Hepatocyte (in vitro differentiated cells): ENCODE data around the gene INTU. TPM values are rescaled to one million over a fixed set of nuclear protein-coding genes. Genes with fewer than 3 reads are reported as not detected.

ENCODE experiments used
- DNase-seq: peaks from one replicate; pipeline ENCODE4 v3.0.0-alpha.2; 2016; ENCODE audit warnings: low spot score
- H2AFZ ChIP-seq: fragments of 200-600 bp; sonication (generic); 2 replicates; pipeline ENCODE4 v1.6.0; 2016; ENCODE audit warnings: antibody characterized with exemption, mild to moderate bottlenecking
- H3K27ac ChIP-seq: fragments of 200-600 bp; sonication (generic); 2 replicates; pipeline ENCODE4 v1.5.1; 2016; ENCODE audit warnings: mild to moderate bottlenecking
- H3K27me3 ChIP-seq: fragments of 200-600 bp; sonication (generic); 2 replicates; pipeline ENCODE4 v1.6.1; 2016
- H3K36me3 ChIP-seq: fragments of 200-600 bp; sonication (generic); replicated peaks from 2 replicates; pipeline ENCODE4 v1.5.1; 2016; ENCODE audit warnings: low read depth; ENCODE audit not compliant: insufficient read depth
- H3K4me1 ChIP-seq: fragments of 200-600 bp; sonication (generic); 2 replicates; pipeline ENCODE4 v1.5.1; 2016; ENCODE audit warnings: mild to moderate bottlenecking, moderate library complexity; ENCODE audit not compliant: insufficient read depth
- H3K4me2 ChIP-seq: fragments of 200-600 bp; sonication (generic); 2 replicates; pipeline ENCODE4 v1.6.0; 2016
- H3K4me3 ChIP-seq: fragments of 200-600 bp; sonication (generic); 2 replicates; pipeline ENCODE4 v1.5.1; 2016; ENCODE audit warnings: mild to moderate bottlenecking
- H3K79me2 ChIP-seq: fragments of 200-600 bp; sonication (generic); 2 replicates; pipeline ENCODE4 v1.6.0; 2017; ENCODE audit warnings: mild to moderate bottlenecking
- H3K9me2 ChIP-seq: fragments of 200-600 bp; sonication (generic); replicated peaks from 2 replicates; pipeline ENCODE4 v1.6.0; 2017; ENCODE audit warnings: mild to moderate bottlenecking; ENCODE audit not compliant: insufficient read depth
- H3K9me3 ChIP-seq: fragments of 200-600 bp; sonication (generic); 2 replicates; pipeline ENCODE4 v1.5.1; 2016; ENCODE audit warnings: low read depth, mild to moderate bottlenecking
- H4K20me1 ChIP-seq: fragments of 200-600 bp; sonication (generic); 2 replicates; pipeline ENCODE4 v1.6.0; 2016; ENCODE audit warnings: mild to moderate bottlenecking; ENCODE audit not compliant: insufficient read depth, poor library complexity, severe bottlenecking
- EZH2 ChIP-seq: fragments of 200-600 bp; sonication (generic); IDR thresholded peaks from 2 replicates; pipeline ENCODE4 v1.6.1; 2016; ENCODE audit warnings: antibody characterized with exemption, mild to moderate bottlenecking, borderline replicate concordance
- EZH2phosphoT487 ChIP-seq: fragments of 200-600 bp; sonication (generic); IDR thresholded peaks from one replicate; pipeline ENCODE4 v1.6.1; 2018; ENCODE audit warnings: antibody characterized with exemption, mild to moderate bottlenecking, low read depth, moderate library complexity; ENCODE audit not compliant: unreplicated experiment, severe bottlenecking
- WGBS: methylation state at CpG from one replicate; pipeline ENCODE4 v1.1.6; 2016; ENCODE audit warnings: low lambda C conversion rate; ENCODE audit errors: missing lambda C conversion rate; 5-methylcytosine and 5-hydroxymethylcytosine counted together
- polyA plus RNA-seq: library from polyadenylated mRNA; unstranded; fragments of >200 nt; fragmentation: Nextera tagmentation; extraction: Ambion mirVana; gene quantifications from 2 replicates; pipeline ENCODE4 v1.2.1, GENCODE V29; 2016
- total RNA-seq: library from RNA; depleted of rRNA; stranded (reverse); fragments of >200 nt; gene quantifications from 2 replicates; pipeline ENCODE4 v1.2.3, GENCODE V29; 2014
- TF ChIP-seq, protein P1 (sequence below): fragments of 200-600 bp; sonication (generic); IDR thresholded peaks from 2 replicates; pipeline ENCODE4 v1.5.1; 2016; ENCODE audit warnings: antibody characterized with exemption, mild to moderate bottlenecking; ENCODE audit not compliant: poor library complexity

INTU gene
- total and polyA plus RNA-seq, 2 experiments from 2014 or later, result 2.3 to 9.2 TPM

DNA sequence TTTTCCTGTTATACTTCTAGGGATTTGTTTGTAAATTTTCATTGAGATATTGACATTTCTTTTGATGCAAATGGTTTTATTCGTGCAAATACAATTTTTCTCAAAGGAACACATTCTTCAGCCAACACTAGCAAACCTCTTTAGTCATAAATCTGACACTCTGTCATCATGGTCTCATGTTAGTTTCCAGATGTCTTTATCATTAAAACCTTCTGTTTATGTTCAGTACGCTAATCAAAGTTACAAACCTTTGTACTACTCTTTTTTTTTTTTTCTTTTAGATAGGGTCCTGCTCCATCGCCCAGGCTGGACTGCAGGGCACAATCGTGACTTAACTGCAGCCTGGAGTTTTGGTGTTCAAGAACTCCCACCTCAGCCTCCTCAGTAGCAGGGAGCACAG lies 104.5 kb downstream of the INTU start:
- Histone ChIP-seq H3K27ac (no peak overlapping the region), H4K20me1 (no peaks in the 10 kb centered on the region), H2AFZ (no peak overlapping the region), H3K4me1 (no peaks in the 10 kb centered on the region), H3K27me3 (no peaks in the 10 kb centered on the region), H3K79me2 (no peaks in the 10 kb centered on the region), H3K9me3 (no peaks in the 10 kb centered on the region), H3K9me2 (no peaks in the 10 kb centered on the region), H3K36me3 (no peaks in the 10 kb centered on the region), H3K4me2 (no peak overlapping the region), H3K4me3 (no peak overlapping the region)
- no peak for DNase-seq
- TF ChIP-seq EZH2phosphoT487, result no peak
- TF ChIP-seq EZH2, result no peak
- TF ChIP-seq, protein P1, sequence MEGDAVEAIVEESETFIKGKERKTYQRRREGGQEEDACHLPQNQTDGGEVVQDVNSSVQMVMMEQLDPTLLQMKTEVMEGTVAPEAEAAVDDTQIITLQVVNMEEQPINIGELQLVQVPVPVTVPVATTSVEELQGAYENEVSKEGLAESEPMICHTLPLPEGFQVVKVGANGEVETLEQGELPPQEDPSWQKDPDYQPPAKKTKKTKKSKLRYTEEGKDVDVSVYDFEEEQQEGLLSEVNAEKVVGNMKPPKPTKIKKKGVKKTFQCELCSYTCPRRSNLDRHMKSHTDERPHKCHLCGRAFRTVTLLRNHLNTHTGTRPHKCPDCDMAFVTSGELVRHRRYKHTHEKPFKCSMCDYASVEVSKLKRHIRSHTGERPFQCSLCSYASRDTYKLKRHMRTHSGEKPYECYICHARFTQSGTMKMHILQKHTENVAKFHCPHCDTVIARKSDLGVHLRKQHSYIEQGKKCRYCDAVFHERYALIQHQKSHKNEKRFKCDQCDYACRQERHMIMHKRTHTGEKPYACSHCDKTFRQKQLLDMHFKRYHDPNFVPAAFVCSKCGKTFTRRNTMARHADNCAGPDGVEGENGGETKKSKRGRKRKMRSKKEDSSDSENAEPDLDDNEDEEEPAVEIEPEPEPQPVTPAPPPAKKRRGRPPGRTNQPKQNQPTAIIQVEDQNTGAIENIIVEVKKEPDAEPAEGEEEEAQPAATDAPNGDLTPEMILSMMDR, result no peak
- 46% methylated on average over 4 of the region's 4 CpGs for WGBS

DNA sequence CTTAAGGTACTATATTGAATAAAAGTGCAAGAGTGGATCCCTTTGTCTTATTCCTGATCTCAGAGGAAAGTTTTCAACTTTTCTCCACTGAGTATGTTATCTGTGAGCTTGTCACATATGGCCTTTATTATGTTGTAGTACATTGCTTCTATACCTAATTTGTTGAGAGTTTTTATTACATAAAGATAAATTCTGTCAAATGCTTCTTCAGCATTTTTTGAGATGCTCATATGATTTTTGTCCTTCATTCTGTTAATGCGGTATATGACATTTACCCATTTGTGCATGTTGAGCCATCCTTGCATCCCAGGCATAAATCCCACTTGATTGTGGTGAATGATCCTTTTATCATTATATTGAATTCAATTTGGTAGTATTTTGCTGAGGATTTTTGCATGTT lies 108.5 kb downstream of the INTU start:
- Histone ChIP-seq H2AFZ (no peak overlapping the region), H3K27ac (no peak overlapping the region), H3K4me2 (no peak overlapping the region), H3K9me2 (no peaks in the 10 kb centered on the region), H3K27me3 (no peaks in the 10 kb centered on the region), H3K4me1 (no peaks in the 10 kb centered on the region), H3K36me3 (no peaks in the 10 kb centered on the region), H3K79me2 (no peaks in the 10 kb centered on the region), H3K4me3 (no peak overlapping the region), H4K20me1 (no peaks in the 10 kb centered on the region), H3K9me3 (no peaks in the 10 kb centered on the region)
- DNase-seq, result no peak
- WGBS, result 94% methylated on average over 1 of the region's 1 CpG
- TF ChIP-seq, protein P1, result no peak
- TF ChIP-seq EZH2phosphoT487, result no peak
- no peak for TF ChIP-seq EZH2

DNA sequence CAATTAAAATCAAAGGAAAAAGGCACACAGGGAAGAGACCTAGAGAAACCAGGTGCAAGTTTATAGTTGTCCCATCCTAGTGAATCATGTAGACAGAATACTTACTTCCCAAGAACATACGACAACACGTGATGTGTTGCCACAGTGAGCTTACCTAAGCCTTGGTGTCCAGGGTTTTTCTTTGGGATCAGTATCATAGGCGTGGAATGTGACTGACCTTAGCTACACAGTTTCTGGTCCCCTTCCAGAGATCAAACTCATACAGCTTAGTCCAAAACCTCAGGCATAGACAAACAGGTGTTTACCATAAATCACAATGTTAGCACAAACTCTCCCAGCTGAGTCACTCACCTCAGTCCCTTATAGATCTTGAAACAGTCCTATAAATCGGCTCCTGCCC lies 115.1 kb downstream of the INTU start:
- no peak overlapping the region for H3K27ac ChIP-seq
- no peaks in the 10 kb centered on the region for H3K79me2 ChIP-seq
- no peaks in the 10 kb centered on the region for H3K27me3 ChIP-seq
- H2AFZ ChIP-seq, result no peak overlapping the region
- H3K36me3 ChIP-seq, result no peaks in the 10 kb centered on the region
- H3K9me2 ChIP-seq, result no peaks in the 10 kb centered on the region
- H3K9me3 ChIP-seq, result no peaks in the 10 kb centered on the region
- H4K20me1 ChIP-seq, result no peaks in the 10 kb centered on the region
- 89% methylated on average over 4 of the region's 4 CpGs for WGBS
- TF ChIP-seq EZH2, result no peak
- TF ChIP-seq, protein P1, result no peak
- TF ChIP-seq EZH2phosphoT487, result no peak
- H3K4me3 ChIP-seq, result no peak overlapping the region
- no peak for DNase-seq
- no peaks in the 10 kb centered on the region for H3K4me1 ChIP-seq
- no peak overlapping the region for H3K4me2 ChIP-seq

DNA sequence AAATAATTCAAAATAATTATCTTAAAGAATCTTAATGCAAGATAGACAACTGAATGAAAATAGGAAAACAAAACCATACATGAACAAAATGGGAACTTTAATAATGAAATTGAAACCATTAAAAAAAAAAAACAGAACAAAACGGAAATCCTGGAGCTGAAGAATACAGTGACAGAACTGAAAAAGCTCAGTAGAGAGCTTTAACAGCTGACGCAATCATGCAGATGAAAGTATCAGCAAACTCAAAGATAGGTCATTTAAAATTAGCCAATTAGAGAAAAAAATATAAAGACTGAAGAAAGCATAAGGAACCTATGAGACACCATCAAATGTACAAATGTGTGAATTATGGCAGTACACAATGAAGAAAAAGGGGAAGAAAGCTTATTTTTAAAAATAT lies 116.2 kb downstream of the INTU start:
- no peaks in the 10 kb centered on the region for H3K27me3 ChIP-seq
- no peaks in the 10 kb centered on the region for H3K9me3 ChIP-seq
- no peak overlapping the region for H3K4me2 ChIP-seq
- no peak overlapping the region for H2AFZ ChIP-seq
- 94% methylated on average over 2 of the region's 2 CpGs for WGBS
- TF ChIP-seq EZH2 (no peak), EZH2phosphoT487 (no peak)
- TF ChIP-seq, protein P1, result no peak
- DNase-seq, result no peak
- no peaks in the 10 kb centered on the region for H3K79me2 ChIP-seq
- H3K36me3 ChIP-seq, result no peaks in the 10 kb centered on the region
- H3K27ac ChIP-seq, result no peak overlapping the region
- no peaks in the 10 kb centered on the region for H3K4me1 ChIP-seq
- H4K20me1 ChIP-seq, result no peaks in the 10 kb centered on the region
- H3K9me2 ChIP-seq, result no peaks in the 10 kb centered on the region
- H3K4me3 ChIP-seq, result no peak overlapping the region
